NCI-H2081 (cell line): ENCODE results near the gene SLC13A3.

Source experiments
- DNase-seq, 2 experiments: peaks; one replicate each; lab custom pipeline; 2025; lab: John Stamatoyannopoulos, UW

SLC13A3 gene

DNA sequence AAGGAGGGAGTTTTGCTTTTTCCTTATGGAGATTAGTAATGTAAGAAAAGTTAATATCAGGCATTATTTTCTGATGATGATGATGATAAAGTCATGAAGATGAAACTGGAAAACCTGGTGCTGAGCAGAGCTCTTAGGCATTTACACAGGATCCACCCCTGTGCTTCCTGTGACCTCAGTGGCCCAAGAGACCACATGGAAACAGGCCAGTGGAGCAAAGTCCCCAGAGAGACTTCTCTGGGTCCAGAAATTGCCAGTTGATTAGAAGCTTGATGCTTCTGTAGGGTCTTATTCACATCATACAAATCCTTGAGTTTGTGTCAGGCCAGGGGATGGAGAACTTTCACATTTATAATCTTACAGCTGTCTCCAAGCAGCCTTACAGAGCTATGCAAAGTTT lies 46.1 kb downstream of the SLC13A3 start:
- no peak for DNase-seq

DNA sequence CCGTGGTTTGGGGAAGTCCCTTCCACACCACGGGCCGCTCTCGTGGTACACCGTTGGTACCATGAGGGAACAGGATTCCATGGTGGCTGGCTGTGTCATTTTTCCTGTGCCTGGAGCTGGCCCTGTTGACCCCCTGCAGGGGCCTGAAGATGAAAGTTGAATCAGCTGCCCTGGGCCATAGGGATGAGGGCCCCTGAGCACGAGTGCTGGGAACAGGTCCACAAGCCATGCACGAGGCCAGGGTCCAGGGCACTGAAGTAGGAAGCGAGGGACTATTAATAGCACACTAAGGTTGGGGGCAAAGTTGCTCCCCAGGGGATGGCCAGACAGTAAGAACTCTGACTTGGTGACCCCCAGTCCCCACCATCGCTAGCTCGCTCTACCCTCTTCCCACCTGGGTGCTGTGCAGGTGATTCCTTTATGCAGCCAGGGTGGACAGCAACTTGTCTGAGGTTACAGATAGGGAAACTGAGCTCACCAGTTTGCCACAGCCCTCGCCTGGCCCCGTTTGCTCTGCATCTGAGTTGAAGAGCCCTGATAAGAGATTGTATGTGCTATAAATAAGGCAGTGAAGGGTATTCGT lies 46.6 kb downstream of the SLC13A3 start:
- DNase-seq = no peak

DNA sequence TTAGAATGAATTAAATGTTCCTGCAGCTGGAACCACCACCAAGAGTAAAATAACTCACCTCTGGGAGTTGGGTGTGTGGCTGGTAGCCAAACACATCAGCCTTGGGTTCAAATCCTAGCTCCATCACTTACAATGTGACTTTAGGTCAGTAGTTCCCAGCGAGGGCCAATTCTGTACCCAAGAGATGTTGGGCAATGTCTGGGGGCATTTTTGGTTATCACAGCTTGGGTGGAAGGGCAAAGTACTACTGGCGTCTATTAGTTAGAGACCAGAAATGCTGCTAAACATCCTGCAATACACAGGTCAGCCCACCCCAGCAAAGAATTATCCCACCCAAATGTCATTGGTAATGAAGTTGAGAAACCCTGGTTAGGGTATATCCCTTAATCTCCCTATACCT lies 48.8 kb downstream of the SLC13A3 start:
- no peak for DNase-seq

DNA sequence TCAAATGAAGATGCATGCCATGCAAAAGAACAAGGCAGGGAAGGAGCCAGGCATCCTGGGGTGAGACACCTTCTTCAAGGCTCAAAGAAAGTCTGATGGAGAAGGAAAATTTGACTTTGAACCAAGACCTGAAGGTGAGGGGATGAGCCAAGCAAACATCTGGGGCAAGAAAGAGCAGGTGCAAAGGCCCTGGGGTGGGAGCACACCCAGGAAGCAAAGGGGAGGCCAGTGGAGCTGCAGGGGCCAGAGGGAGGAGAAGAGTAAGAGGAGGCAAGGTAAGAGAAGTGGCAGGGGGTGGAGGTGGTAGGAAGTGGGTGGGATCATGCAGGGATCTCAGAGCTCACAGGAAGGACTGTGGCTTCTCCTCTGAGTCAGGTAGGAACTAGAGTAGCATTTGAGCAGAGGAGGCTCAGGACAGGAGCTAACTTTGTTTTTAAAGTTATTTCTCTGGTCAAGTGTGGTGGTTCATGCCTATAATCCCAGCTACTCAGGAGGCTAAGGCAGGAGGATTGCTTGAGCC lies 49.6 kb downstream of the SLC13A3 start:
- no peak for DNase-seq

DNA sequence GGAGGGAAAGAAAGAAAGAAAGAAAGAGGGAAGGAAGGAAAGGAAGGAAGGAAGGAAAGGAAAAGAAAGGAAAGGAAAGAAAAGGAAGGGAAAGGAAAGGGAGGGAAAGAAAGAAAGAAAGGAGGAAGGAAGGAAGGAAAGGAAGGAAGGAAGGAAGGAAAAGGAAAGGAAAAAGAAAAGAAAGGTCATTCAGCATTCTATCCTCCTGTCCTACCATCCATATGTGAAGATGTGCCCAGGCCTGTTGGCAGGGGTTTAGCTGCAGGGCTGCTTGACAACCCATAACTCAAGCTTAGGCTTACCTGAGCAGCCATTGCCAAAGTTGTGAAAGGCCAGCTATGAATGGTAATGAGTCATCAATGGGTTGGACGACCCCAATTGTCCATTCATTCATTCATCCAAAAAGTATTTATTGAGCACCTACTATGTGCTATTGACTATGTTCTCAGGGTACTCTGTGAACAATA lies 50.9 kb downstream of the SLC13A3 start:
- DNase-seq = no peak

DNA sequence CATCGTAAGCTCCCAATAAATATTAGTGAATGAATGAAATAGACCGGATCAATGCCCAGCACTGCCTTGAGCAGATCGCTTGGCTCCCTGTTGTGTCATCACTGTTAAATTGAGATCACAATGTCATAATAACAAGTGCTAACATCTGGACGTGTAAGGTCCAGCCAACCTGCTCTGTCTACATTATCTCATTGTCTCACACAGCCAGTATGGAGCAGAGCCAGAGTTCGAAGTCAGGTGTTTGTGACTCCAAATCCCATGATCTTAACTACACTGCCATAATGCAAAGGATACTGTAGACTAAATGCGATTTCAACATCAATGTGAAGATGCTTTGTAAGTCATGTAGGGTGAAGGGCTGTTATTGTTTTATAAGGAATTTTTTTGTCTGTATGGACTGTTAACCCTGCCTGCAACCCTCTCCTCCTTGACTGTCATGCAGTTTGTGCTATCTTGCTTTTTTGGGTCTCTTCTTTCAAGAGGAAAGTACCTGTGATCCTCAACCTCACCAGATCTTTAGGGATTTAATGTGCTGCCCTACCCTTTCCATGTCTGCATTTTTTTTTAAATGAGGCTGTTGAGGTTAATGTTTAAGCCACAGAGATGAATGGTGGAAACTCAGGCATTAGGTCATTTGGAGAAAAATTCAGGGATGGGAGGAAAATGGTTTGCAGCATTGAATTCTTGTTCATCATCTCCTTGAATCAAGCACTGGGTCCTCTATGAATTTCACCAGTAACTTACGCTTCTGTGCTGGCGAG lies 51.9 kb downstream of the SLC13A3 start:
- DNase-seq = no peak

DNA sequence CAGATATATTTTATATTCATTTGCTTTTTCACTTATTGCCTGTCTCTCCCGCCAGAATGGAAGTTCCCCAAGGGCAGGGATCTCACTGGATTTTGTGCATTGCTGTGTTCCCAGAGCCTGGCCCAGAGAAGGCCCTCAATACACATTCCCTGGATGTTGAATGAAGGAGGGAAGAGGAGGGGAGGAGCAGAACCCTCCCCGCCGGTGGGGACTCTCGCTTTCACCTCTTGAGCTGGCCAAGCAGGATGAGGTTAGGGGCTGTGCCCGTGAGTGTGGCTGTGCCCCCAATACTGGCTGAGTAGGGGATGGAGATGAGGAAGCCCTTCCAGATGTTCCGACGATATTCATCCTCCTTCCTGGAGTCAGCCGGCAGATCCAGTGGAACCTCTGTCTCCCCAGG lies 55.3 kb downstream of the SLC13A3 start:
- DNase-seq = no peak

DNA sequence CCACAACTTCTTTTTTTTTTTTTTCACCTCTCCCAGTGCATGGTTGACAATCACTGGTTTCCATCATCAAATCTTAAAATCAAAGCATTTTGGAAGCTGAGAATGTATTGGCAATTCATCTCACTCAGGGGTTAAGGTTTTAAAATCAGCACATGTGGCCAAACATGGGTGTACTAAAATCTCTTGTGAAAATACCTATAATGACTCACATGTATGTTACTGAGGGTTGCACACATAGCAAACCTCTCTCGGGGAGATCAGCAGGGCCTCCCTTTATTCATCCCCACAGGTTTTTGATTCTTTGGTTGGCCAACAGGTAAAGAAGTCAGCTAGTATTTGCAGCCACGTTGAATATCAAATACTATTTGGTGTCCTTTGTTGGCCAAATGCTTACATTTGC lies 56.5 kb downstream of the SLC13A3 start:
- DNase-seq = no peak

DNA sequence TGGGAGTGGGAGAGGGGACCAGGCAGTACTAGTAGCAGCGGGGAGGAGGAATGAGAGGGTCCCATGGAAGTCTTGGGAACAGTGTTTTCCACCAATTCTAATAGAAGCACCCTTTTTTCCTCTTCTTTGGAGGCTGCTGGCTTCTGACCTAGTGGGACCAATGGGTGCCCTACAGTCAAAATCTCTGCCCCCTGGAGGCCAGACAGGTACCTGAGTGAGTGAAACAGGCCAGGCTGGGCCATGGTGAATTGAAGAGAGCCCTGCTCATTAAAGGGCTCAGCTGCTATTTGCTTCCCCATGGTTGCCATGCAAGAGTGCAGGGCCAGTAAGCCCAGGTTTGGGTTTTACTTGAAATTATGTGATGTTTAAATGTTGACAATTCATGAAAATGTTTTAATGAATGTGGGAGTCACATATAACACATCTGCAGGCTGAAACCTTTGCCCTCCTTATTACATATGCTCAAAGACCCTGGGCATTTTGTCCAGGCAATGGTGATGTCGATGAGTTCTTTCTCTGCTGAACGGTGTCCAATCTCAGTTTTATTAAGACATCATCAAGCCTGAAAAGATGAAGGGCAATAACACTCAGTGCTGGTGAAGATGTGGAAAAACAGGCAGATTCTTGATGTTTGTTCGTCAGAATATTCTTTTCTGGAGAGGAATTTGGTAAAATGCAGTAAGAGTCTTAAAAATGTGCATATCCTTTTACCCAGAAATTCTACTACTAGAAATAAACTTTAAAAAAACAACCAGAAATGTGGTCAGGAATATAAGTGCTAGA lies 58.5 kb downstream of the SLC13A3 start:
- DNase-seq = no peak

DNA sequence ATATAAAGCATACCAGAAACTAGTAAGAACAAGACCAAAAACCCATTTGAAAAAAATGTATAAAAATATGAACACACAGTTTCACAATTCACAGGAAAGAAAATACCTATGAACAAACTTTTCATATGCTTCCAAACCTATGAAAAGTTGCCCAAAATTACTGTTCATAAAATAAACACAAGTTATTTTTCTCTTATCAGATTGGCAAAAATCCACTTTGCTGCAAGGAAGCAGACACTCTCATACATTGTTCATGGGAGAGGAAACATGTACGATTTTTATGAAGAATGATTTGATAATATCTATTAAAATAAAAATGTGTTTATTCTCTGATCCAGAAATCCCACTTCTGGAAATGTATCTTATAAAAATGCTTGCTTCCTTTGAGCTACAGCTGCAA lies 60.8 kb downstream of the SLC13A3 start:
- DNase-seq = no peak

DNA sequence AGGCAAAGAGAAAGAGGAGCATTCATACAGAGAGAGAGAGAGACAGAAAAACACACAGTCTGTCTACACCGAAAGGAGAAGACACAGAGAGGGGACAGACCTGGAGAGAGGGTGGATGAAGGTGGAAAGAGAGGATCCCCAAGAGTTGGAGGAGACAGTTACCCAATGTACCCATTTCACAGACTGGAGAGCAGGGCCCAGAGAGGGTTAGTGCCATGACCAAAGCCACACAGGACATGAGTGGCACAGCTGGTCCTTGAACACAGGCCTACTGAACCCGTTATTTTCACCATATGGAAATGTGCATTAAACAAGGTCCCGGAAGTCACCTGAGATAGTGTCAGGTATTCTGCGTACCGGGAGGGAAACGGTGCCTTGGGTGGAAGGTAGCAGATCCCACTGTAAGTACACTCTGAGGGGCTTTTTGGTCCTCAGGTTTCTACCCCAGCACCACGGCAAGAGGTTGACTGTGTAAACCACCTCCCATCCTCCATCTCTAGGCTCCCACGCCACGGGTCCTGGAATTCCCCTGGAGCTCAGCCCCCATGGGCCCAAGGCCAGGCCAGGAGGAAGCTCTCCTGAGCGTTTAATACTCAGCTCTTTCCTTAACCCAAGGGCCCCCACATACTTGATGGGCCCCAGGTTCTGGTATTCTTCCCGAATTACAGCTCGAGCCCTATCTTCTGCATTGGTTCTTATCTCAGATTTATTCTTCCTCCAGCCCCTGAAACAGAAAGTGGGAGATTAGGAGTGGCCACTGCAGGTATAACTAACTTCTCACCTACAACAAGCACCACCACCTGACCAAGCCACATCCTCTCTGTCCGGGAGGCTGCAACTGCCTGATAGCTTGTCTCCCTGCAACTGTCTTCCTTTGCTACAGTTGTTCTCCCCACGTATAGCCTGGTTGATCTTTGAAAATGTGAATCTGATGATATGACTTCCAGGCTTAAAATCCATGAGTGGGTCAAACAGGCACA lies 62.4 kb downstream of the SLC13A3 start:
- no peak for DNase-seq

DNA sequence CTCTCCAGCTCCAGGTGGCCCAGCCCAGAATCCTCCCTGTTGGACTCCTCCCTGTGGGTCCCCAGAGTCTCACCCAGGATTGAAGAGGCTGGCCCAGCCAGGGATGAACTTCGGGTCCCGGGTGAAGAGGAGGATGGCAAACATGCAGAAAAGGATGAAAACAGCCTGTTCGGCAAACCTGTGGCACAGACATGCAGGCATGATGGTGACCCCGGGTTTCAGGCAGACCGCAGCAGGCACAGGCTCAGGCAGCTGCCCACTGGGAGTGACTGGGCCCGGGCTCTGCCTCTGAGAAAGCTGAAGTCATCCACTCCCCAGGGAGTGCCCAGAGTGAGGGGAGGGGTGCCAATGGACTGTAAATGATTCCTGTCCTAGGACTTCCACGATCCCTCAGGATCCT lies 63.3 kb downstream of the SLC13A3 start:
- no peak for DNase-seq

DNA sequence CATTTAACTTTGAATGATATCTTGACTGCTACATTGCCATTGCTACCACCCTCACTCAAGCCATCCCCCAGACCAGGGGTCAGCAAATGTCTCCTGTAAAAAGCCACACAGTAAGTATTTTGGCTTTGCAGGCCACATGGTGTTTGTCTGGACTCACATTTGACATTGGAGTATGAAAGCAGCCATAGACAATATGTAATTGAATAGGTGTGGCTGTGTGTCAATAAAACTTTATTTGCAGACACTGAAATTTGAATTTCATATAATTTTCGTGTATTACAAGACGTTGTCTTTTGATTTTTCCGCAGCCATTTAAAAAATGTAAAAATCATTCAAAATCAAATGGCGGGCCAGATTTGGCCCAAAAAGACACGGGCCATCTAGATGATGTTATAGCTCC lies 64.5 kb downstream of the SLC13A3 start:
- no peak for DNase-seq

DNA sequence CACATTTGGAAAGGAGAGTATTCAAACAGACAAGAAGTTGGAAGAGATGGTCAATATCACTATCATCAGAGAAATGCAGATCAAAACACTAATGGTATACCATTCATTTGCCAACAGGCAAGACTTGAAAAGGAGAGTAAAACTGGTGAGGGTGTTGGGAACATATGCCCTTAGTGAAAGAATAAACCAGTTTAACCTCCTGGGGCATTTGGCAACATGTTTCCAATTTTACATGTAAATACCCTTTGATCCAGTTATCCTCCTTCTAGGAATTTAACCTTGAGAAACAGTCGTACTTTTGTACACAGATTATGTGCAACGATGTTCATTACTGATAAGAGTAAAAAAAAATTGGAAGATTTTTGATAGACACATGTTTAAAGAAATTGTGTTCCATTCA lies 66.8 kb downstream of the SLC13A3 start:
- no peak for DNase-seq

DNA sequence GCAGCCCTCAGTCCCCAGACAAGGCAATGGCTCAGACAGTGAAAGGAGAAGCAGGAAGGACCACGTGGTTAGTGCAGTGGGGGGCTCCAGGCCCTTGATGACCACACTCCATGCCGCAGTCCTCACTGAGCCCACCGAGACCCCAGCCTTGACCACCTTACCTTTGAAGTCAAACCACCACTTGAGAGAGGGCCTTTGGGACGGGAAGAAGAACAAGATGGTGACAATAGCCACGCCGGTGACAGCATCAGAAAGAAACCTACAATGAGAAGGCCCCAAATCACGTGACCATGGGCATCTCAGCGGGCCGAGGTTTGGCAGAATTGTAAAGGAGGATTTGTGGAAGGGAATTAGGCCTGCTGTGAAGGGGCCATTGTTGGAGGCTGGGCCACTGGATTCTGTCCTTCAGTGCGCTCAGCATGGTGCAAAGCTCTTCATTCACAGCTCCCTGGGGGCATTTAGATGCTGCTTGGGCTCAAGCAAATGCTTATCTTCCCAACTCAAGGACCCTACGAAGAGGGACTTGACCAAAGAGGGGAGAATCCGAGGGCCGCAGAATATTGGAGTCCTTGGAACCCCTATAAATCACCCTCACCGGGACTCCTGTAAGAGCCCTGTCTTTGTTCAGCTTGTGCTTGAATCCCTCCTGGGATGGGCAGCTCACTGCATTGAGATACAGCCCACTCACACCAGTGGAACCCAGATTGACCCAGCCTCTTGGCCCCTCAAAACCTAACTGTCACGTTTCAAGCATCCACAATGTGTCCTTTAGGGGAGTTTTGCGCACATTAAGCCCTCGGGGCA lies 67.6 kb downstream of the SLC13A3 start:
- no peak for DNase-seq

DNA sequence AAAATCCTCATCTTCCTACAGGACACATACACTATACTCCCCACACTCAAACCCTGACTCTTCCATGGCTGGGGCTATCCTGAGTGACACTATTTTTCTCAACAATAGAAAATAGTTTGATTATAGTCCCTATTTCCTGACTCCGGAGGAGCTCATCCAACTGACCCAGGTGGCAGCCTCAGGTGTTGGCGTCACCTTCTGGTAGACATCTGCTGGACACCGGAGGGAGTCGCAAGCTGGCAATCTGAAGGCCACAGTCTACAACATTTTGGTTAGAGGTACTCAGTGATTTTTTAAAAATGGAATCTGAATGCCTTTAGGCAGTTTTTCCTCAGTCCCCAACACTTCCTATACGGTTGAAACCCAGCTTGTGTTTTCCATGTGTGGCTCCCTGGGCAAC lies 68.6 kb downstream of the SLC13A3 start:
- no peak for DNase-seq

DNA sequence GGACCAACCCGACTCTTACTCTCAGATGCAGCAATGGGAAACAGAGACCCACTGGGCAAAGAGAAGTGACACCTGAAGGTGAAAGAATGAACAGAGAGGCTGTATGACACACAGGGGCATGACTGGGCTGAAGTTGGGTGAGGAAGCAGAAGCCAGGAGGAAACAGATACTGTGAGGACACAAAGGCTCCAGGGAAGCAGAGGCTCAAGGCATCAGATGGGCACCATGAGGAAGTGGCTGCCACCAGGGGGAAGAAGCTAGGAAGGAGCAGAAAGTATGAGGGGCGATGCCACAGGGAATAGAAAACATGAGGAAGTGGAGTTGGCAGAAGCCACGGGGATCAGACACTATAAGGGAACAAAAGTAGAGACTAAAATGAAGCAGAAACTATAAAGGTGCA lies 69.9 kb downstream of the SLC13A3 start:
- DNase-seq = no peak

DNA sequence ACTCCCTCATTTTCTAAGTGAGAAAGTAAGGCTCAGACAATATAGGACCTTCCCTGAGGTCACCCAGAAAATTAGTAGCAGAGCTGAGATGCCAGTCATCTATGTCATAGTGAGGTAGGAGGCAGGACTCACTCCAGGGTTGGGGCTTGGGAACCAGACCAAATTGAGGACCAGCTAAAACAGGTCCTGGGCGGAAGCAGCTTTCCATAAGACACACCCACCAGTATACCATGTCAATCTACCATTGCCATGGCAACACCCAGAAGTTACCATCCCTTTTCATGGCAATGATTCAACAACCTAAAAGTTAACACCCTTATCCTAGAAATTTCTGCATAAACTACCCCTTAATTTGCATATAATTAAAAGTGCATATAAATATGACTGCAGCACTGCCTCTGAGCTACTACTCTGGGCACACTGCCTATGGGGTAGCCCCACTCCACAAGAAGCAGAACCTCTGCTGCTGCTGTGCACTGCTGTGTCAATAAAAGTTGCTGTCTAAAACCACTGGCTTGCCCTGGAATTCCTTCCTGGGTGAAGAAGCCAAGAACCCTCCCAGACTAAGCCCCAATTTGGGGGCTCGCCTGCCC lies 70.5 kb downstream of the SLC13A3 start:
- no peak for DNase-seq

DNA sequence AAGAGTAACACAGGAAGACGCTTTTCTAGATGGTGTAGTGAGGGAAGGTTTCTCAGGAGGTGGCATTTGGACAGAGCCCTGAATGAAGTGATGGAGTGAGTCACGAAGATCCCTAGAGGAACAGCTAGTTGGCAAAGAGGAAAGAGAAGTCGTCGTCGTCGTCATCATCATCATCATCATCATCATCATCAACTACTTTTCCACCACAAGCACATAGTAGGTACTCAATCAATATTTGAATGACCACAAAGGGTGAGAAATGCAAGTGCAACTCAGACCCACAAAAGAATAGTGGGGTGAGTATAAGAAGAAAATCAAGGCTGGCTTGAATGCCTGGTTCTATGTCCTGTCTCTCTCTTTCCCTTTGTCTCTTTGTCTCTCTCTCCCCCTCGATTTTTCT lies 72.5 kb downstream of the SLC13A3 start:
- no peak for DNase-seq

DNA sequence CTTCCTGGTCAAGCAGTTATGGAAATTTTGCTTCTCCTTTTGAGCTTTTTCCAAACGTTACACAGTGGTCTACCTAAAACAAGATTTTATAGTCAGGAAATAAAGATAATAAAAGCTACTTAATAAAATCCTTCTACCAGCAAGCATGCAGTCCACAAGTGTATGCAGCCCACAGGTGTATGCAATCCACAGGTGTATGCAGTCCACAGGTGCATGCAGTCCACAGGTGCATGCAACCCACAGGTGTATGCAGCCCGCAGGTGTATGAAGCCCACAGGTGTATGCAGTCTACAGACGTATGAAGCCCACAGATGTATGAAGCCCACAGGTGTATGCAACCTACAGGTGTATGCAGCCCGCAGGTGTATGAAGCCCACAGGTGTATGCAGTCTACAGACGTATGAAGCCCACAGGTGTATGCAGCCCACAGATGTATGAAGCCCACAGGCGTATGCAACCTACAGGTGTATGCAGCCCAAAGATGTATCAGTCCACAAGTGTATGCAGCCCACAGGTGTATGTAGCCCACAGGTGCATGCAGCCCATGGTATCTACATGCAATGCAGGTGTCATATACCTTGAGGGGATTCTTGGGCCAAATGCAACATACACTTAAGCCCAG lies 74.4 kb downstream of the SLC13A3 start:
- no peak for DNase-seq
